GM20000 (cell line): Measurements from ENCODE around the gene ZNF837.
"Not testable (repeated sequence)": the region's sequence is repeated elsewhere in the genome, so short reads cannot be mapped to it uniquely, and the experiment has no call there.

Experiments used
- DNase-seq: peaks from one replicate; pipeline ENCODE4 v3.0.0; 2012; ENCODE audit warnings: low spot score
- CTCF ChIP-seq: IDR thresholded peaks from 2 replicates; pipeline ENCODE4 v1.5.1; 2012; ENCODE audit warnings: mild to moderate bottlenecking, control low read depth; ENCODE audit errors: extremely low read depth, missing control alignments

The ZNF837 gene

DNA sequence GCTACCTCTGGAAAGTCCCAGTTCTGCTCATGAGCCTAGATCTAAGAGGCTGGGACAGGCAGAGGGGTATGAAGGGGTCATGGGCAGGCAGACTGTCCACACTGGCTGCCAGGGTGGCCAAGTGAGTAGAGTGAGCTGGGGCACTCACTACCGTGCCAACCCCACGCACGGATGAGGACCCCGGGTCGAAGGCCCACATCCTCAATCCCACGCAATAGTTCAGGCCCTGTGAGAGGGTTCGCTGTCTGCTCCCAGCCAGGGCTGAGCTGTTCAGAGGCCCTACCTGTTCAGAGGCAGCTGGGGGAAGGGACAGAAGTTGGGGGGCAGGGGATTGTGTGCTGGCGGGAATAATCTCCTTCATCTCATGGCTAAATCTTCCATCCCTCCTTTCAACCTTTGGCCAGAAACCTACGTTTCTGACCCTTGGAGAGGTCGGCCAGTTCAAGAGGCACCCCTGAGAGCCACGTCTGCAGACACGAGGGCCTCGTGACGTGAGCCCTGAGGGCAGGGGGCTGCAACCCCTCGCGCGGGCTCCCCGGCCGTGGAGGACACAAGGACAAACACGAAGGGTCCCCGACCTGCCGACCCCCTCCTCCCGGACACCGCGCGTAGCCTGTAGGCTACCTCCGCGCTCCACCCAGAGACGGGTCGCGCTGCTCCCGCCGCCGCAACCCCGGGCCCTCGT is 5.2 kb upstream of the ZNF837 start:
- no peak for TF ChIP-seq CTCF
- DNase-seq, result no peak

DNA sequence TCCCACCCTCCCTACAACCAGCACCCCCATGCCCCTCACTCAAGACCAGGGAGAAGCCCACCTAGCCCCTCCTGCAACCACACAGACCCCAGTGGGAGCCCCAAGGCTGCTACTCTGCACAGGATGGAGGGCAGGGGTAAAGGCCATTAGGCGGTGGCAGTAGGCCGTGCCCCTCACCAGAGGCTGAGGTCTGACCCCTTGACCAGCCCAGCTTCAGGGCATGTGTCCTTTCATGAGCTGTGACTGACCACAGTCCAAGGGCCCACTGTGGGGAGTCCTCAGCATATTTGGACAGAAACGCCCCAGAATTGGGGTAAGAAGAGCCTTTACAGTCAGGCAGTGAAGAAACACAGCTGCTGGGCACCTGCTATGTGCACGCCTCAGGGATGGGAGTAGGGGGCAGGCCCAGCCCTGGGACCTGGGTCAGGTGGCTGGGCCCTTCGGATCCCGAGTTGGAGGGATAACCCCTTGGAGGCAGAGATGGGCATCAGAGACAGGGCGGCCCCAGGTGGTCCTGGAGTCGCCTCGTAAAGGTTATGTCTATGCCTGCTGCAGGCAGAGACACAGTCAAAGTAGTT is 4.6 kb upstream of the ZNF837 start:
- no peak for DNase-seq
- TF ChIP-seq CTCF, result no peak

GRCh38 chr19:58382997-58383603 is 2.3 kb upstream of the ZNF837 start:
- no peak for DNase-seq

GRCh38 chr19:58381460-58382212 is 806 bp upstream of the ZNF837 start:
- no peak for TF ChIP-seq CTCF
- DNase-seq, result no peak

More at GRCh38 chr19:58382997-58383603, 2.3 kb upstream of the ZNF837 start:
- TF ChIP-seq CTCF, result no peak

- DNase-seq, result no peak
- TF ChIP-seq CTCF, result no peak
Measured at GRCh38 chr19:58380037-58380661, 681 bp downstream of the ZNF837 start.

DNA sequence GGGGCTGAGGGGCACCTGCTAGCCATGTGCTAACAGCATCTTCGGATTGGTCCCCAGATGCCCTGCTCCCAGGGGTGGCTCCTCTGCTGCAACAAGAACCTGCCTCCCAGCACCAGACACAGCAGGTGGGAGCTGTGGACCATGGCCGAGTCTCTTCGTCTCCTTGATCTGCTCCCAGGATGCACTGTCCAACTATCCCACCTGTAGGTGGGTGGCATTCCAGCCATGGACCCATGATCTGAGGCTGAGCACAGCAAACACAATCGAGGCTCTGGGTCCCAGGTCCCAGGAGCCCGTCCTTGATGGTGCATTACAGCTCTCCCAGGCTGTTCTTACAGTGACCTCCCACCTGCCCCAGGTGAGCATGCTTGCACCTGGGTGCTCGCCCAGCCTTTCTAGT is 1.6 kb downstream of the ZNF837 start:
- no peak for DNase-seq
- no peak for TF ChIP-seq CTCF

- DNase-seq, result not testable (repeated sequence)
Measured at GRCh38 chr19:58376724-58377123, 4.1 kb downstream of the ZNF837 start.
